ENCODE data around the gene PHACTR1.

- TF ChIP-seq CTCF (conservative IDR thresholded peaks at IDR 0.05; ENCODE audit: low read depth, low read length) (no peak), EZH2 (IDR thresholded peaks at IDR 0.05; ENCODE audit: borderline replicate concordance, low read depth, low read length, poor library complexity, severe bottlenecking) (no peak)
Observed at GRCh38 chr6:13175087-13175486, 458.5 kb downstream of the PHACTR1 start.
